ENCODE results near the gene FLACC1.

Gene FLACC1

DNA sequence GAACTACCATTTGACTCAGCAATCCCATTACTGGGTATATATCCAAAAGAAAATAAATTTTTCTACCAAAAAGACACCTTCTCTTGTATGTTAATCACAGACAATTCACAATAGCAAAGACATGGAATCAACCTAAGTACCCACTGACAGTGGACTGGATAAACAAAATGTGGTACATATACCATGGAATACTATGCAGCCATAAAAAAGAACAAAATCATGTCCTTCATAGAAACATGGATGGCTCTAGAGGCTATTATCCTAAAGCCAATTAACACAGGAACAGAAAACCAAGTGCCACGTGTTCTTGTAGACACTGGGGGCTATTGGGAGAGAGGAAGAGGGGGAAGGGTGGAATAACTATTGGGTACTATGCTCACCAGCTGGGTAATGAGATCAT, 27.7 kb downstream of the FLACC1 start:
- H3K27me3 ChIP-seq (replicated peaks) = no peaks in the 10 kb centered on the region
- in situ Hi-C loops (cut with HindIII; ENCODE audit: low pct_ligation_motif_present, low sequenced_read_pairs) = no loop called here
- TF ChIP-seq, protein P1, sequence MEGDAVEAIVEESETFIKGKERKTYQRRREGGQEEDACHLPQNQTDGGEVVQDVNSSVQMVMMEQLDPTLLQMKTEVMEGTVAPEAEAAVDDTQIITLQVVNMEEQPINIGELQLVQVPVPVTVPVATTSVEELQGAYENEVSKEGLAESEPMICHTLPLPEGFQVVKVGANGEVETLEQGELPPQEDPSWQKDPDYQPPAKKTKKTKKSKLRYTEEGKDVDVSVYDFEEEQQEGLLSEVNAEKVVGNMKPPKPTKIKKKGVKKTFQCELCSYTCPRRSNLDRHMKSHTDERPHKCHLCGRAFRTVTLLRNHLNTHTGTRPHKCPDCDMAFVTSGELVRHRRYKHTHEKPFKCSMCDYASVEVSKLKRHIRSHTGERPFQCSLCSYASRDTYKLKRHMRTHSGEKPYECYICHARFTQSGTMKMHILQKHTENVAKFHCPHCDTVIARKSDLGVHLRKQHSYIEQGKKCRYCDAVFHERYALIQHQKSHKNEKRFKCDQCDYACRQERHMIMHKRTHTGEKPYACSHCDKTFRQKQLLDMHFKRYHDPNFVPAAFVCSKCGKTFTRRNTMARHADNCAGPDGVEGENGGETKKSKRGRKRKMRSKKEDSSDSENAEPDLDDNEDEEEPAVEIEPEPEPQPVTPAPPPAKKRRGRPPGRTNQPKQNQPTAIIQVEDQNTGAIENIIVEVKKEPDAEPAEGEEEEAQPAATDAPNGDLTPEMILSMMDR (IDR thresholded peaks at IDR 0.05; ENCODE audit: low read depth, low read length, missing control alignments) = no peak

DNA sequence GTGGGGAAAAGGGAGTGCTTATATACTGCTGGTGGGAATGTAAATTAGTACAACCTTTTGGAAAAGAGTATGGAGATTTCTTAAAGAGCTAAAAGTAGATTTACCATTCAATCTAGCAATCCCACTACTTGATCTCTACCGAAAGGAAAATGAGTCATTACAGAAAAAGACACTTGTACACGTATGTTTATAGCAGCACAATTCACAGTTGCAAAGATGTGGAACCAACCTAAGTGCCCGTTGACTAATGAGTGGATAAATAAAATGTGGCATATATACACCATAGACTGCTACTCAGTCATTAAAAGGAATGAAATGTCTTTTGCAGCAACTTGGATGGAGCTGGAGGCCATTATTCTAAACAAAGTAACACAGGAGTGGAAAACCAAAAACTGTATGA, 29.5 kb downstream of the FLACC1 start:
- in situ Hi-C loops (cut with HindIII; ENCODE audit: low pct_ligation_motif_present, low sequenced_read_pairs) = no loop called here
- Histone ChIP-seq H3K36me3 (replicated peaks) (no peaks in the 10 kb centered on the region), H3K4me3 (ENCODE audit: low read depth, low read length) (no peak overlapping the region), H3K27me3 (replicated peaks) (no peaks in the 10 kb centered on the region), H3K27ac (no peak overlapping the region)
- TF ChIP-seq, protein P1 (IDR thresholded peaks at IDR 0.05; ENCODE audit: low read depth, low read length, missing control alignments) = no peak
- no peak for DNase-seq

More for the DNA sequence above, 27.7 kb downstream of the FLACC1 start:
- H3K4me3 ChIP-seq (ENCODE audit: low read depth, low read length) = no peak overlapping the region
- H3K36me3 ChIP-seq (replicated peaks) = no peaks in the 10 kb centered on the region
- H3K27ac ChIP-seq = no peak overlapping the region
- DNase-seq = no peak

DNA sequence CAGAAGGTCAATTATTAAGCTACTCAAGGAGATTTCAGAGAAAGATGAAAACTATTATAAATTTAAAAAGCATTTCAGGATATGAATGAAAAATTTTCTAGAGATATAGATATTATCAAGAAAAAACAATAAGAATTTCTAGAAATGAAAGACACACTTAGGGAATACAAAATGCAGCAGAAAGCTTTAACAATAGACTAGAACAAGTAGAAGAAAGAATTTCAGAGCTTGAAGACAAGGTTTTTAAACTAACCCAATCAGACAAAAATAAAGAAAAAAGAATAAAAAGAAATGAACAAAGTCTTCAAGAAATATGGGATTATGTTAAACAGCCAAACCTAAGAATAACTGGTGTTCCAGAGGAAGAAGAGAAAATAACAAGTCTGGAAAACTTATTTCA, 34.4 kb downstream of the FLACC1 start:
- no peak overlapping the region for H3K27ac ChIP-seq
- TF ChIP-seq, protein P1 (IDR thresholded peaks at IDR 0.05; ENCODE audit: low read depth, low read length, missing control alignments) = no peak
- in situ Hi-C loops (cut with HindIII; ENCODE audit: low pct_ligation_motif_present, low sequenced_read_pairs) = no loop called here
- no peak overlapping the region for H3K4me3 ChIP-seq (ENCODE audit: low read depth, low read length)
- no peak for DNase-seq
- H3K36me3 ChIP-seq (replicated peaks) = no peaks in the 10 kb centered on the region
- H3K27me3 ChIP-seq (replicated peaks) = no peaks in the 10 kb centered on the region

DNA sequence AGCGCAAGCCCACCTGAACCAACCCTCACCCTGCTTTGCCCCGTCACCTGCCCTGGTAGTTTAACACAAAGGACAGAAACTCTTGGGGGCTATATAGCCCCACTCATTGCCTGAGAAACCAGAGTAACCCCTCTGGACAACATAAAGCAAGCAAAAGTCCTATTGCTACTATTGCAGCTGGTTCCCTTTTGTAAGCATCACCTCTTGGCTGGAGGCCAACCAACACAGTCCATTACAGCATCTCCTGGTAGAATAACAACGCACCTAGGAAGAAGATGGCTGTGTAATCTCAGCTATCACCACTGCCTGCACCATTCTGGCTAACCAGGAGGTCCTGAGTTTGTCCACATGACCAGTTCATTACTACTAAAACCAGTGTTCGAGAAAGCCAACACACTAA, 36.4 kb downstream of the FLACC1 start:
- no peaks in the 10 kb centered on the region for H3K36me3 ChIP-seq (replicated peaks)
- DNase-seq = no peak
- no peak overlapping the region for H3K4me3 ChIP-seq (ENCODE audit: low read depth, low read length)
- H3K27me3 ChIP-seq (replicated peaks) = no peaks in the 10 kb centered on the region
- in situ Hi-C loops (cut with HindIII; ENCODE audit: low pct_ligation_motif_present, low sequenced_read_pairs) = no loop called here
- TF ChIP-seq, protein P1 (IDR thresholded peaks at IDR 0.05; ENCODE audit: low read depth, low read length, missing control alignments) = no peak
- no peak overlapping the region for H3K27ac ChIP-seq

DNA sequence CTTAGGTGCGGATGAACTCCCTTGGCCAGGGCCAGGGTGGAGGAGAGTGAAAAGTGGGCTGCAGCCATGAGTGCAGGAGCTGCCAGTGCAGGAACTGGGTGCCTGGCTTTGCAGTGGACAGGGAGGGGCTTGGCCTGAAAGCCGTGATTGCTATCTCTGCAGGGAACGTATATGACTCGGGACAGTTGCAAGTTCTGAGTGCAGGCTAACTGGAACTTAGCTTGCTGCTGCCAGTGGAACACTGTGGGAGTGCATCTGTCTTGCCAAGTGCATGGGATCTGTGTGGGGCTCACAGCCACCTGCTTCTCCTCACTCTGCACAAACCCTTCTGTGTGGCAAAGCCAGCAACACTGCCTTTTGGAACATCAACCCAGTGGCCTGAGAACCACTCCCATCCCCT, 36.9 kb downstream of the FLACC1 start:
- TF ChIP-seq, protein P1 (IDR thresholded peaks at IDR 0.05; ENCODE audit: low read depth, low read length, missing control alignments) = no peak
- H3K36me3 ChIP-seq (replicated peaks) = no peaks in the 10 kb centered on the region
- no peak overlapping the region for H3K4me3 ChIP-seq (ENCODE audit: low read depth, low read length)
- no peak for DNase-seq
- no peaks in the 10 kb centered on the region for H3K27me3 ChIP-seq (replicated peaks)
- in situ Hi-C loops (cut with HindIII; ENCODE audit: low pct_ligation_motif_present, low sequenced_read_pairs) = no loop called here
- no peak overlapping the region for H3K27ac ChIP-seq

DNA sequence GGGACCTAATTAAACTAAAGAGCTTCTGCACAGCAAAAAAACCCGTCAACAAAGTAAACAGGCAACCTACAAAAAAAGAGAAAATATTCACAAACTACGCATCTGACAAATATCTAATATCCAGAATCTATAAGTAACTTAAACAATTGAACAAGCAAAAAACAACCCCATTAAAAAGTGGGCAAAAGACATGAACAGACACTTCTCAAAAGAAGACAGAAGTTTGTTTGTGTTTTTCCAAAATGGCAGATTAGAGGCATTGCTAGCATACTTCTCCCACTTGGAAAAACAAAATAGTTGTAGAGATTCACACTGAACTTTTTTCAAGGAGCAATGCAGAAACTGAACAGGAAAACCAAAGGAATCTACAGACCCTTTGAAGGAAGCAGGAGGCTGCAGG, 37.6 kb downstream of the FLACC1 start:
- TF ChIP-seq, protein P1 (IDR thresholded peaks at IDR 0.05; ENCODE audit: low read depth, low read length, missing control alignments) = no peak
- no peaks in the 10 kb centered on the region for H3K36me3 ChIP-seq (replicated peaks)
- no peaks in the 10 kb centered on the region for H3K27me3 ChIP-seq (replicated peaks)
- in situ Hi-C loops (cut with HindIII; ENCODE audit: low pct_ligation_motif_present, low sequenced_read_pairs) = no loop called here
- H3K4me3 ChIP-seq (ENCODE audit: low read depth, low read length) = no peak overlapping the region
- no peak for DNase-seq
- H3K27ac ChIP-seq = no peak overlapping the region
